ENCODE measurements around the gene CIITA. TPM values are rescaled to one million over a fixed set of nuclear protein-coding genes. Genes with fewer than 3 reads are reported as not detected.

Gene CIITA
- polyA plus RNA-seq, 1 donor = 11.9 TPM

- H3K27ac ChIP-seq (ENCODE audit: low read length) = no peak overlapping the region
- DNase-seq = no peak
- no peak overlapping the region for H3K4me3 ChIP-seq (ENCODE audit: low read length)
- 57% methylated on average over 1 of the region's 7 CpGs for WGBS (ENCODE audit: insufficient coverage, low lambda C conversion rate)
- H3K4me1 ChIP-seq (ENCODE audit: control insufficient read depth, insufficient read depth, low read length) = peaks cover 39% of the 10 kb centered on the region
- no peaks in the 10 kb centered on the region for H3K27me3 ChIP-seq (ENCODE audit: control insufficient read depth, insufficient read depth, low read length)
- H3K36me3 ChIP-seq (ENCODE audit: control insufficient read depth, insufficient read depth, low read length) = peaks cover 3% of the 10 kb centered on the region
- no peaks in the 10 kb centered on the region for H3K9me3 ChIP-seq (ENCODE audit: control insufficient read depth, low read depth, low read length)
Observed at GRCh38 chr16:10943064-10943353, 66.0 kb downstream of the CIITA start.

DNA sequence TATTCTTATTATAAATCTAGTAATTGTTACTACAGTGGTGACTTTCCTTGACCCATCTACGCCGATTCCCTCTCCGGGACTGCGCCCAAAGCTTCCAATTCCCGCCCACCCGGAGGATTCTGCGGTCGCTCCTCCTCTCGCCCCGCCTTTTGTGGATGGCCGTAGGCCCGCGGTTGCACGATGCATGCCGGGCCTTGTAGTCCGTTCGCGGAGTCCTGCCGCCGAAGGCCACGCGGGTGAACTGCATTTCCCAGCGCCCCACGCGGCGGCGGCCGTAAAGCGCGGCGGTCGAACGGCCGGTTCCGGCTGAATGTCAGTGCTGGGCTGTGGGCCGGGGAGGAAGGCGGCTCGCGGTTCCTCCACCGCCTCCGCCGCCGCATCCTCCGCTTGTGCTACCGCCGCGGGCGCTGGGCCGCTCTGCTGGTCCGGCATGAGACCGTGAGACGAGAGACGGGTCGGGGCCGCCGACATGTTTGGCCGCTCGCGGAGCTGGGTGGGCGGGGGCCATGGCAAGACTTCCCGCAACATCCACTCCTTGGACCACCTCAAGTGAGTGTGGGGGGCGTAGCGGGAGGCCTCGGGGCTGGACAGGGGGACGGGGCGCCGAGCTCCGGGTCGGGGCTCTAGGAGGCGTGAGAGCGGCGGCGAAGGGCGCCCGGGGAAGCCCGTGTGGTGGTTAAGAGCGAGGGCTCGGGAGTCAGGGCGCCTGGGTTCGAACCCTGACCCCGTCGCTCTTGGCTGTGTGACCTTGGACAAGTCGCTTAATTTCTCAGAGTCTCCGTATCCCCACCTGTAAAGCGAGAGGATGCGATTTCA is 67.5 kb downstream of the CIITA start, which contains the start of gene CLEC16A:
CLEC16A (plus strand) TSS at position 316 of the 816 bp plus-strand sequence; CDS start at position 470, 154 bp downstream.
- Histone ChIP-seq H3K9me3 (ENCODE audit: control insufficient read depth, low read depth, low read length) (no peaks in the 10 kb centered on the region), H3K27me3 (ENCODE audit: control insufficient read depth, insufficient read depth, low read length) (no peaks in the 10 kb centered on the region), H3K27ac (ENCODE audit: low read length) (no peak within 1 kb of the TSS), H3K4me1 (ENCODE audit: control insufficient read depth, insufficient read depth, low read length) (peaks cover 25% of the 10 kb centered on the region), H3K36me3 (ENCODE audit: control insufficient read depth, insufficient read depth, low read length) (no peaks in the 10 kb centered on the region), H3K4me3 (ENCODE audit: low read length) (peak within 1 kb of the TSS; percentile 88)
- WGBS (ENCODE audit: insufficient coverage, low lambda C conversion rate) = no CpG with 5 or more reads among the region's 86 CpGs
- DNase-seq = peak; percentile 95 to 97

GRCh38 chr16:10945065-10945787 is 68.2 kb downstream of the CIITA start:
- WGBS (ENCODE audit: insufficient coverage, low lambda C conversion rate) = 40% methylated on average over 4 of the region's 14 CpGs
- H3K9me3 ChIP-seq (ENCODE audit: control insufficient read depth, low read depth, low read length) = no peaks in the 10 kb centered on the region
- no peak for DNase-seq
- H3K4me3 ChIP-seq (ENCODE audit: low read length) = peak overlapping the region; percentile 88
- no peaks in the 10 kb centered on the region for H3K36me3 ChIP-seq (ENCODE audit: control insufficient read depth, insufficient read depth, low read length)
- H3K4me1 ChIP-seq (ENCODE audit: control insufficient read depth, insufficient read depth, low read length) = peaks cover 17% of the 10 kb centered on the region
- no peak overlapping the region for H3K27ac ChIP-seq (ENCODE audit: low read length)
- no peaks in the 10 kb centered on the region for H3K27me3 ChIP-seq (ENCODE audit: control insufficient read depth, insufficient read depth, low read length)

GRCh38 chr16:10946308-10946707 is 69.3 kb downstream of the CIITA start:
- Histone ChIP-seq H3K9me3 (ENCODE audit: control insufficient read depth, low read depth, low read length) (no peaks in the 10 kb centered on the region), H3K4me3 (ENCODE audit: low read length) (no peak overlapping the region), H3K4me1 (ENCODE audit: control insufficient read depth, insufficient read depth, low read length) (peaks cover 10% of the 10 kb centered on the region), H3K36me3 (ENCODE audit: control insufficient read depth, insufficient read depth, low read length) (no peaks in the 10 kb centered on the region), H3K27ac (ENCODE audit: low read length) (no peak overlapping the region), H3K27me3 (ENCODE audit: control insufficient read depth, insufficient read depth, low read length) (no peaks in the 10 kb centered on the region)
- DNase-seq = no peak
- WGBS (ENCODE audit: insufficient coverage, low lambda C conversion rate) = 20% methylated on average over 1 of the region's 5 CpGs

GRCh38 chr16:10947211-10947787 is 70.3 kb downstream of the CIITA start:
- no peak overlapping the region for H3K27ac ChIP-seq (ENCODE audit: low read length)
- H3K9me3 ChIP-seq (ENCODE audit: control insufficient read depth, low read depth, low read length) = no peaks in the 10 kb centered on the region
- no peaks in the 10 kb centered on the region for H3K36me3 ChIP-seq (ENCODE audit: control insufficient read depth, insufficient read depth, low read length)
- no peak for DNase-seq
- no peak overlapping the region for H3K4me3 ChIP-seq (ENCODE audit: low read length)
- peaks cover 10% of the 10 kb centered on the region for H3K4me1 ChIP-seq (ENCODE audit: control insufficient read depth, insufficient read depth, low read length)
- H3K27me3 ChIP-seq (ENCODE audit: control insufficient read depth, insufficient read depth, low read length) = no peaks in the 10 kb centered on the region
- WGBS (ENCODE audit: insufficient coverage, low lambda C conversion rate) = no CpG with 5 or more reads among the region's 10 CpGs

- H3K4me1 ChIP-seq (ENCODE audit: control insufficient read depth, insufficient read depth, low read length) = peaks cover 10% of the 10 kb centered on the region
- H3K9me3 ChIP-seq (ENCODE audit: control insufficient read depth, low read depth, low read length) = no peaks in the 10 kb centered on the region
- H3K36me3 ChIP-seq (ENCODE audit: control insufficient read depth, insufficient read depth, low read length) = no peaks in the 10 kb centered on the region
- DNase-seq = no peak
- H3K4me3 ChIP-seq (ENCODE audit: low read length) = no peak overlapping the region
- H3K27me3 ChIP-seq (ENCODE audit: control insufficient read depth, insufficient read depth, low read length) = no peaks in the 10 kb centered on the region
- 100% methylated on average over 1 of the region's 7 CpGs for WGBS (ENCODE audit: insufficient coverage, low lambda C conversion rate)
- H3K27ac ChIP-seq (ENCODE audit: low read length) = no peak overlapping the region
Observed at GRCh38 chr16:10949424-10949970, 72.5 kb downstream of the CIITA start.

- Histone ChIP-seq H3K4me1 (ENCODE audit: control insufficient read depth, insufficient read depth, low read length) (peaks cover 8% of the 10 kb centered on the region), H3K27ac (ENCODE audit: low read length) (no peak overlapping the region)
- WGBS (ENCODE audit: insufficient coverage, low lambda C conversion rate) = no CpG with 5 or more reads among the region's 5 CpGs
Observed at GRCh38 chr16:10950393-10950792, 73.4 kb downstream of the CIITA start.

DNA sequence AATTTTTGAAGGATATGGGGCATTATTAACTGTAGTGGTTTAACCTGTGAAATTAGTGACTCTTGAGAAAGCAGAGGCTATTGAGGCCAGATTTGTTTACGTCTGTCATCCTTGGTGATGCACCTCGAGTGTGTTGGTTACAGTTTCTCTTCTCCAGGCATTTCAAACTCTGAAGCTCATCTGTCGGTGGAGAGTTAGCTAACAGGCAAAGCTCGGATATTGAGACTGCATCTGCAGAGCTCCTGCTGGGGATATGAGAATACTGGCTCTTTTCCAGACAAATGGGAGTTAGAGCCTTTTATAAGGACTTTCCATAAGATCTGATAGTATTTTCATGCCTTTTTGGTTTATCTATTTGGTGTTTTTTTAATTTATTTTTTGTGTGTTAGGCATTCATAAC is 74.0 kb downstream of the CIITA start:
- Histone ChIP-seq H3K36me3 (ENCODE audit: control insufficient read depth, insufficient read depth, low read length) (no peaks in the 10 kb centered on the region), H3K4me3 (ENCODE audit: low read length) (no peak overlapping the region), H3K9me3 (ENCODE audit: control insufficient read depth, low read depth, low read length) (no peaks in the 10 kb centered on the region), H3K27me3 (ENCODE audit: control insufficient read depth, insufficient read depth, low read length) (no peaks in the 10 kb centered on the region), H3K27ac (ENCODE audit: low read length) (no peak overlapping the region), H3K4me1 (ENCODE audit: control insufficient read depth, insufficient read depth, low read length) (peaks cover 3% of the 10 kb centered on the region)
- DNase-seq = no peak
- no CpG with 5 or more reads among the region's 4 CpGs for WGBS (ENCODE audit: insufficient coverage, low lambda C conversion rate)

More at GRCh38 chr16:10950393-10950792, 73.4 kb downstream of the CIITA start:
- Histone ChIP-seq H3K4me3 (ENCODE audit: low read length) (no peak overlapping the region), H3K36me3 (ENCODE audit: control insufficient read depth, insufficient read depth, low read length) (no peaks in the 10 kb centered on the region), H3K27me3 (ENCODE audit: control insufficient read depth, insufficient read depth, low read length) (no peaks in the 10 kb centered on the region), H3K9me3 (ENCODE audit: control insufficient read depth, low read depth, low read length) (no peaks in the 10 kb centered on the region)
- DNase-seq = no peak

GRCh38 chr16:10954903-10955302 is 77.9 kb downstream of the CIITA start:
- no peaks in the 10 kb centered on the region for H3K9me3 ChIP-seq (ENCODE audit: control insufficient read depth, low read depth, low read length)
- H3K4me3 ChIP-seq (ENCODE audit: low read length) = no peak overlapping the region
- H3K27me3 ChIP-seq (ENCODE audit: control insufficient read depth, insufficient read depth, low read length) = no peaks in the 10 kb centered on the region
- no peaks in the 10 kb centered on the region for H3K4me1 ChIP-seq (ENCODE audit: control insufficient read depth, insufficient read depth, low read length)
- no peak overlapping the region for H3K27ac ChIP-seq (ENCODE audit: low read length)
- no CpG with 5 or more reads among the region's 7 CpGs for WGBS (ENCODE audit: insufficient coverage, low lambda C conversion rate)
- H3K36me3 ChIP-seq (ENCODE audit: control insufficient read depth, insufficient read depth, low read length) = peaks cover 8% of the 10 kb centered on the region
- DNase-seq = no peak

- Histone ChIP-seq H3K27ac (ENCODE audit: low read length) (no peak overlapping the region), H3K4me3 (ENCODE audit: low read length) (no peak overlapping the region), H3K27me3 (ENCODE audit: control insufficient read depth, insufficient read depth, low read length) (no peaks in the 10 kb centered on the region), H3K9me3 (ENCODE audit: control insufficient read depth, low read depth, low read length) (no peaks in the 10 kb centered on the region), H3K4me1 (ENCODE audit: control insufficient read depth, insufficient read depth, low read length) (no peaks in the 10 kb centered on the region), H3K36me3 (ENCODE audit: control insufficient read depth, insufficient read depth, low read length) (peaks cover 16% of the 10 kb centered on the region)
- no peak for DNase-seq
- WGBS (ENCODE audit: insufficient coverage, low lambda C conversion rate) = 80% methylated on average over 3 of the region's 6 CpGs
Observed at GRCh38 chr16:10957771-10958482, 80.9 kb downstream of the CIITA start.
